Activated CD4-positive, alpha-beta memory T cell treated with anti-CD3 and anti-CD28 coated beads, Interleukin-2, amount 10 ng/mL, durations not matched to agents 7 days and 5 days (primary cell): ENCODE measurements around the gene CCDC149. TPM values are rescaled to one million over a fixed set of nuclear protein-coding genes. Genes with fewer than 3 reads are reported as not detected.

Experiments used
- CTCF ChIA-PET: fragments of 350-600 bp; sonication (Branson Sonifier 250); formaldehyde crosslinking; loops from one replicate; lab custom pipeline; 2021; ENCODE audit warnings: antibody characterized with exemption, inconsistent platforms; lab: Charles Lee
- POLR2A ChIA-PET: fragments of 350-600 bp; sonication (Branson Sonifier 250); formaldehyde crosslinking; loops from one replicate; lab custom pipeline; 2021; ENCODE audit warnings: antibody characterized with exemption; lab: Charles Lee
- DNase-seq: peaks from one replicate; pipeline ENCODE4 v3.0.0-alpha.2; 2020
- H3K27ac Mint-ChIP-seq: one replicate; pipeline ENCODE4 v1.8.0; 2021; ENCODE audit warnings: mild to moderate bottlenecking, mixed read lengths
- H3K27me3 Mint-ChIP-seq: one replicate; pipeline ENCODE4 v1.8.0; 2021; ENCODE audit warnings: mixed read lengths
- H3K36me3 Mint-ChIP-seq: one replicate; pipeline ENCODE4 v1.8.0; 2021; ENCODE audit warnings: low read depth, mixed read lengths
- H3K4me1 Mint-ChIP-seq: one replicate; pipeline ENCODE4 v1.8.0; 2021; ENCODE audit warnings: mixed read lengths
- H3K4me3 Mint-ChIP-seq: one replicate; pipeline ENCODE4 v1.8.0; 2021; ENCODE audit warnings: mild to moderate bottlenecking, mixed read lengths
- H3K9me3 Mint-ChIP-seq: one replicate; pipeline ENCODE4 v1.8.0; 2021; ENCODE audit warnings: mixed read lengths
- total RNA-seq, 2 experiments: library from RNA; stranded (reverse); gene quantifications; one replicate each; pipeline ENCODE4 v1.2.3, GENCODE V29; 2021

The CCDC149 gene
- total RNA-seq, 2 experiments from 2014 or later: not detected

DNA sequence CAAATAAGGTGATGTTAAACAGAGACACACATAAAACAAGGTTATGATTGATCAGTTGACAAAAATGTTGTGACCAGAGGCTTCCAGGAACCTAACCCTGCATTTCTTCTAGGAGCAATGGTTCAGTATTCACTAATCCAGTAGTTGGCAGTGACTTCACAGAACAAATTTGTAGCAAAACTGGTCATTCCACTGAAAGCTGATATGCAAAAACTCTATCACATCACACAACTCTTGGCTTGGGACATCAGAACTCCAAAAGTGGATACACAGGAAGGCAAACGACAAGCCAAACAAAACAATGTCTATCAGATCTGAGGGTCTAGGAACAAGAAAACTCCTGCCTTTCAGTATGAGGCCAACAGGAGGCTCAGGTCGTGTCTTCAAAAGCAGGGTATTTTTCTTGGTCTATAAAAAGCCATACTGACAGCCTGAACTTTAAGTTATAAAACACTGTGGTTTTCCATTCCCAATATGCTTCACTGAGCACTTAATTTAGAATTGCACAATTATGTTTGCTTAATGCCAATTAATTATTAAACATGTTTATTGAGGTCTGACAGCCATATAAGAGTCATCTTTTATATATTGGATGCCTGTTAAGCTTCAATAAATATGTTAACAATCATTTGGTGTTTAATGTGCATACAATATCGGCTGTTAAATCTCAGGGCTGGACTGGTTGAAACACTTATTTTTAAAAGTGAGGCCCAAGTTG lies 71.9 kb downstream of the CCDC149 start:
- no peak overlapping the region for H3K27ac Mint-ChIP-seq
- no peaks in the 10 kb centered on the region for H3K4me1 Mint-ChIP-seq
- CTCF ChIA-PET: no interaction called here
- no peaks in the 10 kb centered on the region for H3K36me3 Mint-ChIP-seq
- H3K27me3 Mint-ChIP-seq: no peaks in the 10 kb centered on the region
- no peaks in the 10 kb centered on the region for H3K9me3 Mint-ChIP-seq
- no peak overlapping the region for H3K4me3 Mint-ChIP-seq
- DNase-seq: no peak
- POLR2A ChIA-PET: no interaction called here

DNA sequence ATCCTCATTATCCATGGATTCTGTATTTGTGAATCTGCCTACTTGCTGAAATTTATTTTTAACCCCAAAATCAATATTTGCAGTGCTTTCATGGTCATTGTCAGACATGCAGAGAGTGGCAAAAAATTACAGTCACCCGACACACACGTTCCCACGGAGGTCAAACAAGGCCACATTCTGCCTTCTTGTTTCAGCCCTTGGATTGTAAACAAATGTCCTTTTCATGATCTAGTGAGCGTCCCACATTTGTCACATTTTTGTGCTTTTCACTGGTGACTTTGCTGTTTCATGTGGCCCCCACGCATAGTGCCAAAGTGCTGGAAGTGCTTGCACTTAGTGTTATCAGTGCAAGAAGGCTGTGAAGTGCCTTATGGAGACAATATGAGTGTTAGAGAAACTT lies 72.5 kb downstream of the CCDC149 start:
- Mint-ChIP-seq H3K27ac (no peak overlapping the region), H3K27me3 (no peaks in the 10 kb centered on the region), H3K9me3 (no peaks in the 10 kb centered on the region), H3K4me1 (no peaks in the 10 kb centered on the region), H3K36me3 (no peaks in the 10 kb centered on the region), H3K4me3 (no peak overlapping the region)
- ChIA-PET CTCF (no interaction called here), POLR2A (no interaction called here)
- no peak for DNase-seq

DNA sequence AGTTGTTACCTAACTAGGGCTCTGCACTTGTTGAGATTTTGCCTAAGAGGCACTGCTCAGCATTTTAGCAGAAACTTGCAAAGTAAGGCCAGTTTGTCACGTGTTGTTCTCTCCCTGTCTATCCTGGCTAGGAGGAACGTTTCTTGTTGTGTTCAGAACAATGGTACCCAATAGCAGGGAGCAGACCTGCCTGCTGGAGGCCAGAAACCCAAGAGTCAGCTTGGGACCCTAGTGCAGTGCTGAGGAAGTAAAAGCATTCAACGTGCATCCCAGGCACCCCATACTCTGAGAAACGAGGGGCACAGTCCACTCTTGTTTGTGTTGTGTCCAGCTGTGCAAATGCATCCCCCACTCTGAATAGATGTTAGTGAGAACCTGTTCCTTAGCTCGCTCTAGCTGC lies 75.1 kb downstream of the CCDC149 start:
- Mint-ChIP-seq H3K9me3 (no peaks in the 10 kb centered on the region), H3K27ac (no peak overlapping the region), H3K4me3 (no peak overlapping the region), H3K27me3 (no peaks in the 10 kb centered on the region), H3K36me3 (no peaks in the 10 kb centered on the region), H3K4me1 (no peaks in the 10 kb centered on the region)
- ChIA-PET POLR2A (no interaction called here), CTCF (no interaction called here)
- DNase-seq: no peak

DNA sequence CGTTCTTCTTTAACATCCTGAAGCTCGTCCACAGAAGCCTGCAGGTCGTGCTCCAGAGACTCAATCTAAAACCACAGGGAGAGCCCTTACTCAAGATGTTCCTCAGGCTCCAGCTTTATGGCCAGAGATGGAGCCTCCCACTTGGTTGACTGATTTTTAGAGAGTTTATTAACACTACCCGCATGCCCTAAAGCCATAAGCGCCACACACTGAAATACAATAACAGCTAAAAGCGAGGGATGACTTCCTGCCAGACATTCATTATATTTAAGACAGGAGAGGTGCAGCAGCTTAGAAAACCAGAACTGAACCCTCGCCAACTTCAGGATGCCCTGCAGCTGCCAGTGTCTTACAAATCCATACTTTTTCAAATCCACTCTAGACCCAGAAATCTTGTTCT lies 75.5 kb downstream of the CCDC149 start:
- no peaks in the 10 kb centered on the region for H3K36me3 Mint-ChIP-seq
- no peak overlapping the region for H3K4me3 Mint-ChIP-seq
- H3K27me3 Mint-ChIP-seq: no peaks in the 10 kb centered on the region
- ChIA-PET CTCF (no interaction called here), POLR2A (no interaction called here)
- H3K9me3 Mint-ChIP-seq: no peaks in the 10 kb centered on the region
- no peaks in the 10 kb centered on the region for H3K4me1 Mint-ChIP-seq
- DNase-seq: no peak
- H3K27ac Mint-ChIP-seq: no peak overlapping the region

DNA sequence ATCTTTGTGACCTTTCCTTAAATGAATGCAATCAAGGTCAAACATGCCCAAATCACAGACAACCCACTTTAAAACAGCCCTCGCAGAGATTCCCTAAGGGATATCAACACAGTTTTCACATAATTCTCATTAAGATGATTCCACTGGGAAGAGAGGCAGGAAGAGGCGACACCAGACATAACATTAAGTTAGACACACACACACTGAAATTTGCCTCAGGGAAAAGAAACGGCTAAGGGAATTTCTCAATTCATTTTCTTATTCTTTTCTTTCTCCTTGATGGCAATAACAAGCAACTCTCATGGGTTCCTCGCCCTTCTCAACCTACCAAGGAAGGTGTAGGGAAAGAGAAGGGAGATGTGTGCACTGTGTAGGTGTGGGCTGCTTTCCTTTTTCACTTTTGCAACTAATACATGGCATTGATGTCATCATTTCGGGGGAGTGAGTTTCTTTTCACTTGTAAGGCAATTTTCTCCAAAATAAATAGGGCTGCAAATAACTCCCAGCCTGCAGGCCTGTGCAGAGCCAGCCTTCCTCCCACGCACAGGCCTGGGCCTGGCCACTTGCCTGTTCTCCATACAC lies 76.1 kb downstream of the CCDC149 start:
- Mint-ChIP-seq H3K4me3 (no peak overlapping the region), H3K27me3 (no peaks in the 10 kb centered on the region), H3K36me3 (no peaks in the 10 kb centered on the region), H3K9me3 (no peaks in the 10 kb centered on the region), H3K27ac (no peak overlapping the region), H3K4me1 (no peaks in the 10 kb centered on the region)
- ChIA-PET CTCF (no interaction called here), POLR2A (no interaction called here)
- no peak for DNase-seq

DNA sequence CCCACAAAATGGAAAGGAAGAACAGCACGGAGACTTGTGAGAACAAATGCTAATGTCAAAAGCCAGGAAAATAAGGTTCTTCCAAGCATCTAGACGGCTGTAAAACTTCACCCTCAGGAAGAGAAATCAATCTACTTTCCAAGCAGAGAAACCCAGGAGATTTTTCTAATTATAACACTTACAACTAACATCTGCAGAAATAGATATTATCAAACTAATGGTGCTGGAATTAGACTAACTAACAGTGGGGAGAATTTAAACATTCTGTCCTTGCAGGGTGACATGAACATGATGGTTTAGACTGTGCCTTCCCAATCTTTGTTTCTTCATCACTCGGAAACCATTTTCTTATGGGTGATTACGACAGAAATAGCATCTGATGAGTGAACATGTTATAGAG lies 77.1 kb downstream of the CCDC149 start:
- H3K27ac Mint-ChIP-seq: no peak overlapping the region
- no peak overlapping the region for H3K4me3 Mint-ChIP-seq
- POLR2A ChIA-PET: no interaction called here
- CTCF ChIA-PET: no interaction called here
- DNase-seq: no peak
- no peaks in the 10 kb centered on the region for H3K4me1 Mint-ChIP-seq
- no peaks in the 10 kb centered on the region for H3K36me3 Mint-ChIP-seq
- no peaks in the 10 kb centered on the region for H3K27me3 Mint-ChIP-seq
- no peaks in the 10 kb centered on the region for H3K9me3 Mint-ChIP-seq

DNA sequence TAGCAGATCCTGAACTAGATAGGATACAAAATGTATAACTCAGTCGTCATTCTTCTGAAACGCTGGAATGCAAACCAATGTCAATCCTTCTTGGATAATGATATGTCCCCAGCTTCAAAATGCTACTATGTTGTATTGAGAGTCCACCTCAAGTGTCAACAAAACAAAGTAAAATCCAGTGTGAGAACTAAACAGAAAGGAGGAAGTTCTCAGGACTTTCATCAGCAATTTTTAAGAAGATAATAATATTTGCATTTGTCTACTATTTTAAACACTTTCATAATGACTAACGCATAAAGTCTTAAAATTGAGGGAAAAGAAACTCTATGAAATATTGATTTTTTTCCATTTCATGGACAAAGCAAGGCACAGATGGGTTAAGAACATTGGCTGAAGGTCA lies 81.2 kb downstream of the CCDC149 start:
- H3K27ac Mint-ChIP-seq: no peak overlapping the region
- H3K9me3 Mint-ChIP-seq: no peaks in the 10 kb centered on the region
- H3K36me3 Mint-ChIP-seq: no peaks in the 10 kb centered on the region
- CTCF ChIA-PET: no interaction called here
- POLR2A ChIA-PET: no interaction called here
- DNase-seq: no peak
- no peak overlapping the region for H3K4me3 Mint-ChIP-seq
- no peaks in the 10 kb centered on the region for H3K4me1 Mint-ChIP-seq
- peaks cover 4% of the 10 kb centered on the region for H3K27me3 Mint-ChIP-seq

DNA sequence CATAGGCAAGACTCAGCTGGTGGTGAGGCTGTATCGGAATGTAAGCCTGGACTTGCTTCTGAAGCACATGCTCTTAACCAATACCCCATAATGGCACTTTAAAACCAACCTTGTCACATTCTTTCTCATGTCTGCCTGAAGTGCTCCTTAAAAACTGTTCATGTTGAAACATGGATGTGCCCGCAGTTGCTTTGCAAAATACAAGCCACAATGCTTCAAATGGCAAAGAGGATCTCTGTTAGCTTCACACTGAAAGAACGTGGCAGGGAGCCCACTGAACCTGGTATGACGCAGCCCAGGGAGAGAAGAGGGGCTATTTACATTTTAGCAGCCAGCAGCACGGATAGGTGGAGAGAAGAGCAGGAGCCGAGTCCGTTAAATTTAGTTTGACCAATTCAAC lies 88.1 kb downstream of the CCDC149 start:
- POLR2A ChIA-PET: no interaction called here
- Mint-ChIP-seq H3K27ac (no peak overlapping the region), H3K4me1 (no peaks in the 10 kb centered on the region), H3K36me3 (no peaks in the 10 kb centered on the region), H3K9me3 (no peaks in the 10 kb centered on the region), H3K27me3 (peaks cover 7% of the 10 kb centered on the region), H3K4me3 (no peak overlapping the region)
- CTCF ChIA-PET: no interaction called here
- DNase-seq: no peak

DNA sequence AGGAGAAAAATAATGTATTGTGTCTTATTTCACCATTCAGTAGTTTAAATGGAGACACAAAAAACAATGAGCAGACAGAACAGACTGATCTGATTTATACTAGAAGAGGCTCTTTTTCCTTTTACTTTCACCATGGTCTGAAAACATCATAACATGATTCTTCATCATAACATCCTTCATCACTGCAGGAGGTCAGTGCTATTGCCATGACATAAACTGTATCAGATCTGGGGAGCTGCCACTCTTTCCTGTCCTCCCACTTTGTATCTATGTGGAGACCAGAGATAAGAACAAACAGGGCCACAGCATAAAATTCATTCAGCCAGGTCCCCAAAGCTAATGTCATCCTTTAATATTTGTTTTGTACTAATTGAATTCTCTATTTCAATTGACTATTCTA lies 92.3 kb downstream of the CCDC149 start:
- no peak for DNase-seq
- H3K27ac Mint-ChIP-seq: no peak overlapping the region
- ChIA-PET POLR2A (no interaction called here), CTCF (no interaction called here)
- H3K4me3 Mint-ChIP-seq: no peak overlapping the region
- H3K9me3 Mint-ChIP-seq: no peaks in the 10 kb centered on the region
- H3K4me1 Mint-ChIP-seq: no peaks in the 10 kb centered on the region
- no peaks in the 10 kb centered on the region for H3K36me3 Mint-ChIP-seq
- H3K27me3 Mint-ChIP-seq: peaks cover 3% of the 10 kb centered on the region

DNA sequence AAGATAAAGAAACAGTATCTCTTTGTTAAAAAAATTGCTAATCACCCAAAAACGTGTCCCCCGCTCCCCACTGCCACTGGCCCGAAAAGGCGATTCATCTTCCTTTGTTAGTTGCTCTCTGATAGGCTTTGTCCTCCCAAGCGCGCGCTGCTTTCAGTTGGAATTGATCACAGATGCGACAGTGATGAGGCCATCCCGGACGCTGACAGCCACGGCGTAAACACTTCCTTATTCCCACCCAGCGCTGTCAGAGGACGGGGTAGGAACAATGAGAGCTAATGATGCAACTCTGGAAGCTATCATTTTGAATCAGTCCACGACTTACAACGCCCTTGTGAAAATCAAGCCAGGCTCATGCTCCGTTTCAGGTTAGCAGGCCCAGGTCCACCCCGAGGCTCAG lies 96.0 kb downstream of the CCDC149 start:
- Mint-ChIP-seq H3K4me3 (no peak overlapping the region), H3K36me3 (no peaks in the 10 kb centered on the region), H3K27me3 (peaks cover 3% of the 10 kb centered on the region), H3K4me1 (no peaks in the 10 kb centered on the region), H3K9me3 (no peaks in the 10 kb centered on the region), H3K27ac (no peak overlapping the region)
- no peak for DNase-seq
- POLR2A ChIA-PET: no interaction called here
- CTCF ChIA-PET: no interaction called here

DNA sequence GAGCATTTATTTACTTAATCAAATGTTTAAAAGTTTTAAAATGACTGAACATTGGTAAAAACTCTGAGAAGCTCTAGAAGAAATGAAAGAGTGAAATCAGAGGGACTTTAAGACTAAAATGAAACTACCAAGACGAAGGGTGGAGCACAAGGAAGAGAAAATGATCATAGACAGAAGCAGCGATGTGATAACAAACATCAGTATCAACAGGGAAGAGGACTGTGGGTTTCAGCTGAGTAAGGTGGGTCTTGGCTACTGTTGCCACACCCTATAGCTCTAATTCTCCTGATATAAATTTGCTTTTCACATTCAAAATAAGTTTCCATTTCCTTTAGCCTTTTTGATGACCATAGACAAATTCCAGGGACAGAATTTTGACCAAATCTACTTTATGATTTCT lies 99.1 kb downstream of the CCDC149 start:
- ChIA-PET CTCF (no interaction called here), POLR2A (no interaction called here)
- no peak overlapping the region for H3K4me3 Mint-ChIP-seq
- no peaks in the 10 kb centered on the region for H3K27me3 Mint-ChIP-seq
- no peaks in the 10 kb centered on the region for H3K36me3 Mint-ChIP-seq
- H3K9me3 Mint-ChIP-seq: no peaks in the 10 kb centered on the region
- no peaks in the 10 kb centered on the region for H3K4me1 Mint-ChIP-seq
- H3K27ac Mint-ChIP-seq: no peak overlapping the region
- no peak for DNase-seq

DNA sequence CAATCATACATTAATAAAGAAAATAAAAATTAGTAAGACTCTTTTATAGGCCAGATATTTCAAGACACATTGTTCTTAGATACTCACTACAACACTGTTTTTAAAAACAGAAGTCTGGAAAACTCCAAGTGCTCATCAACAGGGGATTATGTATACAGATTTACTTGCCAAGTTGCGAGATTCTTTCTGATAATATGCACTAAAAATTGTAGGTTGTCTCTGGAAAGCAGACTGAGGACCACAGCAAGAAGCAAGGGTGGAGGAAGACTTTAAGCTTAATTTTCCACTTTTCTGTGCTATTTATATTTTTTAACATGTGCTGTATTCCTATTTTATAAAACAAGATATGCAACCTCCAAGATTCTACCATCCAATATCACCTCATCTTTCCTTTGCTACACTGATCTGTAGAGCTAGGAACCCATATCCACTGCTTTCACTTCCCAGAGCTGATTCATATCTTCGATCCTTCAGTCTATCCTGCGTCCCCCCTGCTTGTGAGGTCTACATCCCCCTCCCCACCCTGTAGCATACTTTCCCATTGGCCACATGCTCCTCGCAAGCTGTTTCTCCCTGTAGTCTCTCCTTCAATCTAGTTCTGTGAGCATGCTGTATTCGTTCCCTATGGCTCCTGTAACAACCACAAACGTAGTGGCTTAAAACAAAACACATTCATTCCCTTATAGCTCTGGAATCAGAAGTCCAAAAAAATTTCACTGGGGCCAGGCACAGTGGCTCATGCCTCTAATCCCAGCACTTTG lies 101.8 kb downstream of the CCDC149 start:
- peaks cover 1% of the 10 kb centered on the region for H3K27me3 Mint-ChIP-seq
- no peaks in the 10 kb centered on the region for H3K36me3 Mint-ChIP-seq
- CTCF ChIA-PET: interaction anchor here (1.3 kb wide), 1 partner anchor 123 kb away, joined by 4 read pairs; no protein-coding TSS in a partner anchor
- H3K9me3 Mint-ChIP-seq: no peaks in the 10 kb centered on the region
- no peak for DNase-seq
- no peaks in the 10 kb centered on the region for H3K4me1 Mint-ChIP-seq
- no peak overlapping the region for H3K4me3 Mint-ChIP-seq
- POLR2A ChIA-PET: no interaction called here
- H3K27ac Mint-ChIP-seq: no peak overlapping the region

DNA sequence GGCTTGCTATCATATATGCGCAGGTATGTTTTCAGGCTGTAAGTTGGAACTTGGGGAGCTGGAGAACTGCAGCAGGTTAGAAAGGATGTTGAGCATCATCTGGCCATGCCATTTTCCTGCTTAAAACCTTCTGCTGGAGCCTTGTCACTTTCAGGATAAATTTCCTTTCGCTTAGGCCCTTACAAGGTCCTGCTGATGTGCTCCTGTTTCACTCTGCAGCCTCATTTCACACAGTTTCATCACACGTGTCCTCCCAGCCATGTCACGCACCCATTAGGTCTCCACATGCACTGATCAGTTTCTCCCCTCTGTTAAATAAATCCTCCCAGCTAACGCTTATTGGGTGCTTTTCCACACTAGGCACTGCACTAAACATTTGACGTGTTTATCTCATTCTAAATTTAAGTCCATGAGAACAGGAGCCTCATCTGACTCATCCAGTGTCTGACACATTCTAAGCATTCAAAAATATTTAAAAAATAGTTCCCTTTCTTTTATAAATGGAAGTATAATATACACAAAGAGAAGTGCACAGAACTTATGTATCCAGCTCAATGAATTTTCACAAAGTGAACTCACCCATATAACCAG lies 102.9 kb downstream of the CCDC149 start:
- Mint-ChIP-seq H3K4me3 (no peak overlapping the region), H3K27ac (no peak overlapping the region), H3K27me3 (peaks cover 1% of the 10 kb centered on the region), H3K36me3 (no peaks in the 10 kb centered on the region), H3K4me1 (no peaks in the 10 kb centered on the region), H3K9me3 (no peaks in the 10 kb centered on the region)
- ChIA-PET POLR2A (no interaction called here), CTCF (interaction anchor here (1.3 kb wide), 1 partner anchor 122 kb away, joined by 4 read pairs; no protein-coding TSS in a partner anchor)
- no peak for DNase-seq
